ENCODE results near the gene PHKA2. TPM values are rescaled to one million over a fixed set of nuclear protein-coding genes. Genes with fewer than 3 reads are reported as not detected.

PHKA2 gene
- total and polyA plus RNA-seq, 2 experiments from 2014 or later, result 26.4 to 35.7 TPM

GRCh38 chrX:18900401-18900976, 83.4 kb downstream of the PHKA2 start:
- Histone ChIP-seq H4K20me1 (ENCODE audit: insufficient read depth, poor library complexity, severe bottlenecking) (no peaks in the 10 kb centered on the region), H3K79me2 (no peaks in the 10 kb centered on the region), H3K4me3 (no peak overlapping the region), H3K27me3 (no peaks in the 10 kb centered on the region), H3K4me2 (no peak overlapping the region), H3K27ac (no peak overlapping the region), H3K9me3 (ENCODE audit: low read depth) (no peaks in the 10 kb centered on the region), H3K9me2 (replicated peaks; ENCODE audit: insufficient read depth) (no peaks in the 10 kb centered on the region), H3K36me3 (replicated peaks; ENCODE audit: insufficient read depth, low read depth) (no peaks in the 10 kb centered on the region), H3K4me1 (ENCODE audit: insufficient read depth) (no peaks in the 10 kb centered on the region), H2AFZ (no peak overlapping the region)
- no peak for TF ChIP-seq EZH2phosphoT487 (IDR thresholded peaks at IDR 0.05; ENCODE audit: low read depth, severe bottlenecking, unreplicated experiment)
- TF ChIP-seq EZH2 (IDR thresholded peaks at IDR 0.05; ENCODE audit: borderline replicate concordance), result no peak
- no peak for TF ChIP-seq CTCF (IDR thresholded peaks at IDR 0.05; ENCODE audit: poor library complexity)
- no peak for DNase-seq (ENCODE audit: low spot score)
- 80% methylated on average over 15 of the region's 15 CpGs for WGBS (ENCODE audit: low lambda C conversion rate, missing lambda C conversion rate)

- peak; percentile 29 for DNase-seq (ENCODE audit: low spot score)
- WGBS (ENCODE audit: low lambda C conversion rate, missing lambda C conversion rate), result 57% methylated on average over 13 of the region's 13 CpGs
- Histone ChIP-seq H3K79me2 (no peaks in the 10 kb centered on the region), H3K4me2 (no peak overlapping the region), H3K9me2 (replicated peaks; ENCODE audit: insufficient read depth) (no peaks in the 10 kb centered on the region), H3K9me3 (ENCODE audit: low read depth) (no peaks in the 10 kb centered on the region), H3K36me3 (replicated peaks; ENCODE audit: insufficient read depth, low read depth) (no peaks in the 10 kb centered on the region), H3K27ac (no peak overlapping the region), H2AFZ (no peak overlapping the region), H3K4me3 (no peak overlapping the region), H4K20me1 (ENCODE audit: insufficient read depth, poor library complexity, severe bottlenecking) (no peaks in the 10 kb centered on the region), H3K4me1 (ENCODE audit: insufficient read depth) (no peaks in the 10 kb centered on the region), H3K27me3 (no peaks in the 10 kb centered on the region)
- TF ChIP-seq CTCF (IDR thresholded peaks at IDR 0.05; ENCODE audit: poor library complexity) (peak; percentile 39), EZH2phosphoT487 (IDR thresholded peaks at IDR 0.05; ENCODE audit: low read depth, severe bottlenecking, unreplicated experiment) (no peak)
Measured at GRCh38 chrX:18899796-18900380, 84.0 kb downstream of the PHKA2 start.

GRCh38 chrX:18898492-18898891, 85.4 kb downstream of the PHKA2 start:
- no peak overlapping the region for H2AFZ ChIP-seq
- no peaks in the 10 kb centered on the region for H4K20me1 ChIP-seq (ENCODE audit: insufficient read depth, poor library complexity, severe bottlenecking)
- no peak overlapping the region for H3K27ac ChIP-seq
- 77% methylated on average over 6 of the region's 6 CpGs for whole genome bisulfite sequencing (ENCODE audit: low lambda C conversion rate, missing lambda C conversion rate)
- H3K4me1 ChIP-seq (ENCODE audit: insufficient read depth), result no peaks in the 10 kb centered on the region
- DNase-seq (ENCODE audit: low spot score), result no peak
- H3K79me2 ChIP-seq, result no peaks in the 10 kb centered on the region
- no peak overlapping the region for H3K4me2 ChIP-seq
- TF ChIP-seq EZH2phosphoT487 (IDR thresholded peaks at IDR 0.05; ENCODE audit: low read depth, severe bottlenecking, unreplicated experiment) (no peak), EZH2 (IDR thresholded peaks at IDR 0.05; ENCODE audit: borderline replicate concordance) (no peak), CTCF (IDR thresholded peaks at IDR 0.05; ENCODE audit: poor library complexity) (no peak)
- H3K4me3 ChIP-seq, result no peak overlapping the region
- no peaks in the 10 kb centered on the region for H3K9me3 ChIP-seq (ENCODE audit: low read depth)
- no peaks in the 10 kb centered on the region for H3K36me3 ChIP-seq (replicated peaks; ENCODE audit: insufficient read depth, low read depth)
- H3K27me3 ChIP-seq, result no peaks in the 10 kb centered on the region
- H3K9me2 ChIP-seq (replicated peaks; ENCODE audit: insufficient read depth), result no peaks in the 10 kb centered on the region
